ENCODE data around the gene PLPP3.

PLPP3 gene

DNA sequence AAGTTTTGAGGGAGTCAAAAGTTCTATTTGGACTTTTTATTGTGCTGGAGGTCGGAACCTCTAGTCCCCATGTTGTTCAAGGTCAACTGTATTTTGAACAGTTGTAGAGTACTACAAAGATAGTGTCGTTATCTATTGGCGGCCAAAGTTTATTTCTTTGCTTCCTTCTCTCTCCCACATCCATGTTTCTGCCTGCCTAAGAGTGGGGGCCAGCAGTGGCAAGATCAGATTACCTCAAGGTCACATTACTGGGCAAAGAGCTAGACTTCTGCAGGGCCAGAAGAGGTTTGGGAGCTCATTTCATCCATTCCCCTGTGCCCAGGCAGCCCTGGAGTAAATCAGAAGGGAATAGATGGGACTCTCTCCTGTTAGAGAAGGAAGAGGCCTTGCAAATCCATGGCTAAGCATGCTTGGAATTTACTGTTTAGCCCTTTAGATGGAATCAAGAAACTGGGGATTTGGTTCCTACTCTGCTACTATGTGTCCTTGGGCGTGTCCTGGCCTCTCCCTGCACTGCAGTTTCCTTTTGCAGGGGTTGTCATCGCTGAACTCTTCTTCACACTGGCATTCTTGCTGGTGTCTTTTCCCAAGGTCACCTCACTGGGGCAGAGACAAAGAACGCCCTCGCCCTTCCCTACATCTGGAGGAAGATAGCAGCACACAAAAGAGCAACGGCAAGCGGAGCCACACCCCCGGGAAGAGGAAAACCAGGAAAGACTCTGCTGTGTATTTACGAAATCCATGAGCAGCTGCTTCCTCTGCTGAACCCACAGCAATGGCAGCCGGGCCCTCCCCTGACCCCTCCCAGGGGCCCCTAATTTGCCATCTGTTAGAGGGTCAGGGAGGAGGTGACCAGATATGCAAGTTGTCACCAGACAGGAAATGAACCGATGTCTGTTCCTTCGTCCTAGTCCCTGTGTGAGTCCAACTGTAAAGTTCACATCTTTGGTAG, 73.3 kb downstream of the PLPP3 start:
- no peaks in the 10 kb centered on the region for H3K4me1 ChIP-seq (ENCODE audit: control insufficient read depth, insufficient read depth, low read length)
- POLR2A ChIA-PET = no interaction called here
- CTCF ChIA-PET = no interaction called here
- peaks cover 0 to 63% of the 10 kb centered on the region in 2 experiments; a peak in 2 of 3 replicates for H3K36me3 ChIP-seq (ENCODE audit: control insufficient read depth in 2 of 2, insufficient read depth in 1 of 2, low read length in 2 of 2)
- H3K9me3 ChIP-seq (ENCODE audit: control insufficient read depth, insufficient read depth, low read depth, low read length) = no peaks in the 10 kb centered on the region
- H3K27ac ChIP-seq (ENCODE audit: extremely low read depth, low read depth, low read length) = no peak overlapping the region
- TF ChIP-seq WT1 (tag by site-specific recombination; IDR thresholded peaks at IDR 0.05) = no peak
- TF ChIP-seq ZNF146 (tag by site-specific recombination; IDR thresholded peaks at IDR 0.05) = no peak
- TF ChIP-seq, protein P1, sequence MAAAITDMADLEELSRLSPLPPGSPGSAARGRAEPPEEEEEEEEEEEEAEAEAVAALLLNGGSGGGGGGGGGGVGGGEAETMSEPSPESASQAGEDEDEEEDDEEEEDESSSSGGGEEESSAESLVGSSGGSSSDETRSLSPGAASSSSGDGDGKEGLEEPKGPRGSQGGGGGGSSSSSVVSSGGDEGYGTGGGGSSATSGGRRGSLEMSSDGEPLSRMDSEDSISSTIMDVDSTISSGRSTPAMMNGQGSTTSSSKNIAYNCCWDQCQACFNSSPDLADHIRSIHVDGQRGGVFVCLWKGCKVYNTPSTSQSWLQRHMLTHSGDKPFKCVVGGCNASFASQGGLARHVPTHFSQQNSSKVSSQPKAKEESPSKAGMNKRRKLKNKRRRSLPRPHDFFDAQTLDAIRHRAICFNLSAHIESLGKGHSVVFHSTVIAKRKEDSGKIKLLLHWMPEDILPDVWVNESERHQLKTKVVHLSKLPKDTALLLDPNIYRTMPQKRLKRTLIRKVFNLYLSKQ (tag by site-specific recombination; IDR thresholded peaks at IDR 0.05; ENCODE audit: borderline replicate concordance) = no peak
- TF ChIP-seq ZNF274 (IDR thresholded peaks at IDR 0.05; ENCODE audit: low read length) = no peak
- TF ChIP-seq ZNF274 (tag by site-specific recombination; IDR thresholded peaks at IDR 0.05; ENCODE audit: borderline replicate concordance) = no peak
- no peak for TF ChIP-seq SP7 (tag by site-specific recombination; IDR thresholded peaks at IDR 0.05)
- no peak for TF ChIP-seq ZNF416 (tag by site-specific recombination; IDR thresholded peaks at IDR 0.05)
- TF ChIP-seq ZNF350 (tag by site-specific recombination; IDR thresholded peaks at IDR 0.05) = no peak
- no peak for TF ChIP-seq ZNF510 (tag by site-specific recombination; IDR thresholded peaks at IDR 0.05; ENCODE audit: insufficient replicate concordance)
- no peak for TF ChIP-seq IKZF3 (tag by site-specific recombination; IDR thresholded peaks at IDR 0.05)
- no peak for TF ChIP-seq SCRT2 (tag by site-specific recombination; IDR thresholded peaks at IDR 0.05)
- no peak overlapping the region for H3K4me3 ChIP-seq (ENCODE audit: low read depth, low read length)

DNA sequence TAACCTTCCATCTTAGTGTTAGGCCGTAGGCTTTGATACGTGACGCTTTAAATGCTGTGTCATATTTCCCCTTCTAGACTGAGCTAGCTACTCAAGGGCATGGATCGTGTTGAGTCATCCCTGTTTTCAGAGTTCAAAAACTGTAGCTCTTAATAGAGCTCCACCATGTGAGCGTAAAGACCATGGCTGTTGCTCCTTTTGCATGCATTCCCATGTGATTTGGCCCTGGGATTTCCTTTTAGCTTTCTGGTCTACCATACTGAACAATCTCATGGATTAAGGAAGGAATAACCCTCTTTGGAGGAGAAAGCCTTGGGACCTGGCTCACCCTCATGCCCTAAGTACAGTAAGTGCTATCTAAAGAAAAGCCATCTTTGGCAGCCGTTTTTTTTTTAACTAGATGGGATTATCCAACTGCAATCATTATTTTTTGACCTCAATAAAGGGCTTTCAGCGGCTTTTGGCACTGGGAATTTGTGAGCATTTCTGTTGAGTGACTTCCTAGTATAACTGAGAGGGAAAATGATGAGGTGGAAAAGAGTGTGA, 76.6 kb downstream of the PLPP3 start:
- ChIA-PET CTCF (no interaction called here), POLR2A (no interaction called here)
- no peak overlapping the region for H3K27ac ChIP-seq (ENCODE audit: extremely low read depth, low read depth, low read length)
- H3K36me3 ChIP-seq (ENCODE audit: control insufficient read depth in 2 of 2, insufficient read depth in 1 of 2, low read length in 2 of 2) = peaks cover 0 to 42% of the 10 kb centered on the region in 2 experiments; a peak in 2 of 3 replicates
- H3K4me1 ChIP-seq (ENCODE audit: control insufficient read depth, insufficient read depth, low read length) = peaks cover 3% of the 10 kb centered on the region; the same call in 1 of the 2 replicates
- H3K9me3 ChIP-seq (ENCODE audit: control insufficient read depth, insufficient read depth, low read depth, low read length) = no peaks in the 10 kb centered on the region
- H3K4me3 ChIP-seq (ENCODE audit: low read depth, low read length) = no peak overlapping the region
- TF ChIP-seq ZNF146 (tag by site-specific recombination; IDR thresholded peaks at IDR 0.05) = no peak
- TF ChIP-seq ZBTB20 (tag by site-specific recombination; IDR thresholded peaks at IDR 0.05) = no peak
- no peak for TF ChIP-seq ZNF292 (tag by site-specific recombination; IDR thresholded peaks at IDR 0.05; ENCODE audit: borderline replicate concordance, low read depth)
- no peak for TF ChIP-seq ZNF16 (tag by site-specific recombination; IDR thresholded peaks at IDR 0.05; ENCODE audit: low read depth)
- TF ChIP-seq ZNF830 (tag by site-specific recombination; IDR thresholded peaks at IDR 0.05; ENCODE audit: low read depth) = no peak
- TF ChIP-seq, protein P2, sequence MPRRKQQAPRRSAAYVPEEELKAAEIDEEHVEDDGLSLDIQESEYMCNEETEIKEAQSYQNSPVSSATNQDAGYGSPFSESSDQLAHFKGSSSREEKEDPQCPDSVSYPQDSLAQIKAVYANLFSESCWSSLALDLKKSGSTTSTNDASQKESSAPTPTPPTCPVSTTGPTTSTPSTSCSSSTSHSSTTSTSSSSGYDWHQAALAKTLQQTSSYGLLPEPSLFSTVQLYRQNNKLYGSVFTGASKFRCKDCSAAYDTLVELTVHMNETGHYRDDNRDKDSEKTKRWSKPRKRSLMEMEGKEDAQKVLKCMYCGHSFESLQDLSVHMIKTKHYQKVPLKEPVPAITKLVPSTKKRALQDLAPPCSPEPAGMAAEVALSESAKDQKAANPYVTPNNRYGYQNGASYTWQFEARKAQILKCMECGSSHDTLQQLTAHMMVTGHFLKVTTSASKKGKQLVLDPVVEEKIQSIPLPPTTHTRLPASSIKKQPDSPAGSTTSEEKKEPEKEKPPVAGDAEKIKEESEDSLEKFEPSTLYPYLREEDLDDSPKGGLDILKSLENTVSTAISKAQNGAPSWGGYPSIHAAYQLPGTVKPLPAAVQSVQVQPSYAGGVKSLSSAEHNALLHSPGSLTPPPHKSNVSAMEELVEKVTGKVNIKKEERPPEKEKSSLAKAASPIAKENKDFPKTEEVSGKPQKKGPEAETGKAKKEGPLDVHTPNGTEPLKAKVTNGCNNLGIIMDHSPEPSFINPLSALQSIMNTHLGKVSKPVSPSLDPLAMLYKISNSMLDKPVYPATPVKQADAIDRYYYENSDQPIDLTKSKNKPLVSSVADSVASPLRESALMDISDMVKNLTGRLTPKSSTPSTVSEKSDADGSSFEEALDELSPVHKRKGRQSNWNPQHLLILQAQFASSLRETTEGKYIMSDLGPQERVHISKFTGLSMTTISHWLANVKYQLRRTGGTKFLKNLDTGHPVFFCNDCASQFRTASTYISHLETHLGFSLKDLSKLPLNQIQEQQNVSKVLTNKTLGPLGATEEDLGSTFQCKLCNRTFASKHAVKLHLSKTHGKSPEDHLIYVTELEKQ (tag by site-specific recombination; IDR thresholded peaks at IDR 0.05; ENCODE audit: borderline replicate concordance) = no peak
- no peak for TF ChIP-seq ZNF776 (tag by site-specific recombination; IDR thresholded peaks at IDR 0.05; ENCODE audit: borderline replicate concordance)
- TF ChIP-seq ZNF585B (tag by site-specific recombination; IDR thresholded peaks at IDR 0.05) = no peak
- TF ChIP-seq ZNF596 (tag by site-specific recombination; IDR thresholded peaks at IDR 0.05) = no peak
- no peak for TF ChIP-seq ZNF37A (tag by site-specific recombination; IDR thresholded peaks at IDR 0.05)
- no peak for TF ChIP-seq ZNF354C (tag by site-specific recombination; IDR thresholded peaks at IDR 0.05; ENCODE audit: borderline replicate concordance, low read depth)
- TF ChIP-seq ZNF629 (tag by site-specific recombination; IDR thresholded peaks at IDR 0.05) = no peak
- TF ChIP-seq ZNF404 (tag by site-specific recombination; IDR thresholded peaks at IDR 0.05) = no peak
- TF ChIP-seq ZNF324 (tag by site-specific recombination; IDR thresholded peaks at IDR 0.05) = no peak
- TF ChIP-seq, protein P3, sequence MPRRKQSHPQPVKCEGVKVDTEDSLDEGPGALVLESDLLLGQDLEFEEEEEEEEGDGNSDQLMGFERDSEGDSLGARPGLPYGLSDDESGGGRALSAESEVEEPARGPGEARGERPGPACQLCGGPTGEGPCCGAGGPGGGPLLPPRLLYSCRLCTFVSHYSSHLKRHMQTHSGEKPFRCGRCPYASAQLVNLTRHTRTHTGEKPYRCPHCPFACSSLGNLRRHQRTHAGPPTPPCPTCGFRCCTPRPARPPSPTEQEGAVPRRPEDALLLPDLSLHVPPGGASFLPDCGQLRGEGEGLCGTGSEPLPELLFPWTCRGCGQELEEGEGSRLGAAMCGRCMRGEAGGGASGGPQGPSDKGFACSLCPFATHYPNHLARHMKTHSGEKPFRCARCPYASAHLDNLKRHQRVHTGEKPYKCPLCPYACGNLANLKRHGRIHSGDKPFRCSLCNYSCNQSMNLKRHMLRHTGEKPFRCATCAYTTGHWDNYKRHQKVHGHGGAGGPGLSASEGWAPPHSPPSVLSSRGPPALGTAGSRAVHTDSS (tag by site-specific recombination; IDR thresholded peaks at IDR 0.05) = no peak
- TF ChIP-seq ZNF677 (tag by site-specific recombination; IDR thresholded peaks at IDR 0.05) = no peak

All from HEK293 (cell line).